Naive B cell (primary cell): ENCODE data around the gene CLIP4. TPM values are rescaled to one million over a fixed set of nuclear protein-coding genes. Genes with fewer than 3 reads are reported as not detected.
A peak's percentile ranks its signal among the peaks of the same experiment; 100 is the strongest.
"Not testable (repeated sequence)": the region's sequence is repeated elsewhere in the genome, so short reads cannot be mapped to it uniquely, and the experiment has no call there.

Source experiments
- ATAC-seq, 2 donors: fragments of 150-1000 bp; cut with Tn5 transposase; 2 replicates each; pipeline ENCODE4 v1.10.0; 2021; ENCODE audit warnings: low read depth in 2 of 2, mild to moderate bottlenecking in 2 of 2, moderate library complexity in 2 of 2
- DNase-seq: peaks from one replicate; pipeline ENCODE4 v3.0.0; 2022
- H3K27ac Mint-ChIP-seq, 6 donors: one replicate each; pipeline ENCODE4 v1.8.0; 2020 to 2022; ENCODE audit warnings: mild to moderate bottlenecking in 6 of 6, mixed read lengths in 6 of 6, moderate library complexity in 5 of 6, inconsistent platforms in 2 of 6
- H3K27me3 Mint-ChIP-seq, 3 donors: one replicate each; pipeline ENCODE4 v1.8.0; 2021 to 2022; ENCODE audit warnings: mixed read lengths in 3 of 3, mild to moderate bottlenecking in 1 of 3
- H3K36me3 Mint-ChIP-seq, 2 donors: one replicate each; pipeline ENCODE4 v1.8.0; 2020 to 2022; ENCODE audit warnings: mixed read lengths in 2 of 2, inconsistent platforms in 1 of 2, mild to moderate bottlenecking in 1 of 2
- H3K4me1 Mint-ChIP-seq, 3 donors: one replicate each; pipeline ENCODE4 v1.8.0; 2020 to 2022; ENCODE audit warnings: mixed read lengths in 3 of 3, inconsistent platforms in 1 of 3, mild to moderate bottlenecking in 1 of 3, moderate library complexity in 1 of 3
- H3K4me3 Mint-ChIP-seq, 8 donors: one replicate each; pipeline ENCODE4 v1.8.0; 2020 to 2022; ENCODE audit warnings: mild to moderate bottlenecking in 8 of 8, mixed read lengths in 8 of 8, moderate library complexity in 8 of 8, inconsistent platforms in 2 of 8
- H3K9me3 Mint-ChIP-seq, 7 donors: one replicate each; pipeline ENCODE4 v1.8.0; 2020 to 2022; ENCODE audit warnings: mixed read lengths in 7 of 7, mild to moderate bottlenecking in 5 of 7, inconsistent platforms in 2 of 7, moderate library complexity in 1 of 7
- polyA plus RNA-seq, 6 donors: library from polyadenylated mRNA; unstranded; fragments of 300-500 nt; fragmentation: Illumina TruSeq; gene quantifications; one replicate each; pipeline ENCODE4 v1.2.3, GENCODE V29; 2021; ENCODE audit warnings: low read depth in 6 of 6

CLIP4 gene
- polyA plus RNA-seq, 6 donors from 2014 or later = 1.7 to 3.3 (median 2.8) TPM

DNA sequence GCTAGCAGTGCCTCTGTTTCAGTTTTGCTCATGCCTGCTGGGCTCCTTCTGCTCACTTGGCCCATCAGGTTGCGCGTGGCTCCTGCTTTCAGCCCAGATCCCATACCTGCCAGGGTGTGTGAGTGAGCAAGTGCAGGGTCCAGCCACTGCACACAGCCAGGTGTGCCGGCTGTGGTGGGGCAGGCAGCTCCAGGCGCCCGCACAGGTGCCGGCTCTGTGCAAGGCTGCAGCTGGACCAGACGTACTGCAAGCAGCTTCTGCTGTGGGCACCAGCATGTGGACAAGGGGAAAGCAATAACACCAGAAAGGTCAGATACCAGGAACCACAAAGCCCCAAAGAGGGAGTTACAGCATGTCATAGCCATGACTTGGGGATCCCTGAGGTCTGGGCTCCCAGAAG lies 35.3 kb upstream of the CLIP4 start:
- Mint-ChIP-seq H3K9me3 (peaks cover 2 to 26% (median 8%) of the 10 kb centered on the region in 7 donors), H3K4me1 (no peaks in the 10 kb centered on the region), H3K27me3 (no peaks in the 10 kb centered on the region), H3K27ac (no peak overlapping the region), H3K4me3 (no peak overlapping the region), H3K36me3 (no peaks in the 10 kb centered on the region)
- ATAC-seq = no peak
- DNase-seq = no peak

DNA sequence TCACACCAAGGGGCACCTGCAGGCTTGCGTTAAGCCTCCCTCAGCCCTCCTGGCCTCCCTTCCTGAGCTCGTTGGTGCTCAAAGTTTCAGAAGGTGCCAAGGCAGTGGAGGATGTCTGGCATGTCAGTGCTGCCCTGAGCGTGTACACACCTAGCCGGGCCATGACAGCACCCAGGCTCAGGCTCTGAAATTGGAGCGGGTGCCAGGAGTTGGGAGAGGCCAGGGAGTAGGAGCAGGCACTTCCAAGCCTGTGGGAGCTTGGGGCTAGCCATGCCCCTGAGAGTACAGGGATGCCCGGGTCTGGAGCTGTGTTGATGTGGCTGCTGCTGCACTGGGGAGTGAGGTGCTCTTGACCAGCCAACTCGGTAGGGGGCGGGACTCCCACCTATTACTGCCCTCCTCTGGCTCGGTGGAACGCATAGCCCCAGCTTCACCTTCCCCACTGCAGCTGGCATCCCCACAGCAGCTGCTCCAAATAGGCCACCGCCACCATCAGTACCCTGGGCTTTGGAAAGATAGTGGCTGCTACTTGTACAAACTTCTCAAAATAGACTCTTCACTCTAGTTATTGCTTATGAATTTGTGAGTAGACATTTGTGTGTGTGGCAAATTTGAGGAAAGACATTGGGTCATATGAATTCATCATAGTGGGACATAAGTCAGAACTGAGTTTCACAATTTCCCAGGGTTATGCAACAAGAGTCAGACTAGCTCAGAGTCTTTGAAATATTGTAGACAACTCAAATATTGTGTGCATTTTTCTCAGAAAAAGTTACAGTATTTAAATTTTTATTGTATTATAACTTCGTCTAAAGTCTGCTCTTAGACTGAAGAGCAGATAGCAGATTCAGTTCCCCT lies 34.1 kb upstream of the CLIP4 start:
- no peak overlapping the region for H3K4me3 Mint-ChIP-seq
- no peak for ATAC-seq
- no peak for DNase-seq
- H3K27ac Mint-ChIP-seq = no peak overlapping the region
- no peaks in the 10 kb centered on the region for H3K36me3 Mint-ChIP-seq
- H3K4me1 Mint-ChIP-seq = no peaks in the 10 kb centered on the region
- H3K27me3 Mint-ChIP-seq = no peaks in the 10 kb centered on the region
- peaks cover 2 to 26% (median 8%) of the 10 kb centered on the region in 7 donors for H3K9me3 Mint-ChIP-seq

DNA sequence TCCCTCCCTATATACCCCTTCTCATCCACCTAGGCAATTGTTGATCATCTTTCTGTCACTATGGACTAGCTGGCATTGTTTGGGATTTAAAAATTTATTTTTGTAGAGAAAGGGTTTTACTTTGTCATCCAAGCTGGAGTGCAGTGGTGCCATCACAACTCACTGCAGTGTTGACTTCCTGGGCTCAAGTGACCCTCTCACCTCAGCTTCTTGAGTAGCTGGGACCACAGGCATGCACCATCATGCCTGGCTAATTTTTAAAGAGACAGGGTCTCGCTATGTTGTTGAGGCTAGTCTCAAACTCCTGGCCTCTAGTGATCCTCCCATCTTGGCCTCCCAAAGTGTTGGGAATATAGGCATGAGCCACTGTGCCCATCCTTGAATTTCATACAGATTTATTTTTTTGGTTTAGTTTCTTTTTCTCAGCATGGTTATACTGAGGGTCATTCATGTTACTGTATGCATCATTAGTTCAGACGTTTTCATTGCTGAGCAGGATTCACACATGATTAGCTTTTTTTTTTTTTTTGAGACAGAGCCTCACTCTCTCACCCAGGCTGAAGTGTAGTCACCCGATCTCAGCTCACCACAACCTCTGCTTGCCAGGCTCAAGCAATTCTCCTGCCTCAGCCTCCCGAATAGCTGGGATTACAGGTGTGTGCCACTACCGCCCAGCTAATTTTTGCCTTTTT lies 32.3 kb upstream of the CLIP4 start:
- Mint-ChIP-seq H3K9me3 (peaks cover 0 to 19% (median 8%) of the 10 kb centered on the region in 7 donors), H3K27ac (no peak overlapping the region), H3K27me3 (peaks cover 4 to 8% (median 5%) of the 10 kb centered on the region in 3 donors), H3K4me3 (no peak overlapping the region), H3K36me3 (no peaks in the 10 kb centered on the region), H3K4me1 (no peaks in the 10 kb centered on the region)
- DNase-seq (no peak), ATAC-seq (peak in 1 of 2 donors; percentile 32)

DNA sequence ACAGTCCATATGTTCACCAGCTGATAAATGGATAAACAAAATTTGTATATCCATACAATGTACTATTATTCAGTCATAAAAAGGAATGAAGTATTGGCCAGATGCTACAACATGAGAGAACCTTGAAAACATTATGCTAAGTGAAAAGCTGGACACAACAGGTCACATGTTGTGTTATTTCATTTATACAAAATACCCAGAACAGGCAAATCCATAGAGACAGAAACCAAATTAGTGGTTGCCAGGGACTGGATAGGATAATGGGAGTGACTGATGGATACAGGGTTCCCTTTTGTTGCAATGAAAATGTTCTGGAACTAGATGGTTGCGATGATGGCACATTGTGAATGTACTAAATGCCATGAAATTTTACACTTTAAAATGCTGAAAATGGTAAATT lies 30.7 kb upstream of the CLIP4 start:
- Mint-ChIP-seq H3K4me1 (no peaks in the 10 kb centered on the region), H3K36me3 (no peaks in the 10 kb centered on the region), H3K9me3 (peaks cover 0 to 12% (median 6%) of the 10 kb centered on the region in 7 donors), H3K4me3 (no peak overlapping the region), H3K27ac (no peak overlapping the region), H3K27me3 (peaks cover 8 to 17% (median 11%) of the 10 kb centered on the region in 3 donors)
- DNase-seq (no peak), ATAC-seq (no peak)

DNA sequence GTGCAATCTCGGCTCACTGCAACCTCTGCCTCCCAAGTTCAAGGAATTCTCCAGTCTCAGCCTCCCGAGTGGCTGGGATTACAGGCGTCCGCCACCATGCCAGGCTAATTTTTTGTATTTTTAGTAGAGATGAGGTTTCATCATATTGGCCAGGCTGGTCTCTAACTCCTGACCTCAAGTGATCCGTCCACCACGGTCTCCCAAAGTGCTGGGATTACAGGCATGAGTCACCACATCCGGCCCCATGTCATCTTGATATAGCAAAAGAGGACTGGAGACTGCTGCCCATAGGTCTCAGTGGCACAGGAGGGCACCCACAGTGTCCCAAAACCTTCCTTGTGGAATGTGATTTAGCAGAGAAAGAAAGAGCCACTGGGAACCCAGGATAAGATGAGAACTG lies 24.9 kb upstream of the CLIP4 start:
- H3K4me3 Mint-ChIP-seq, ATAC-seq: not testable (repeated sequence)

DNA sequence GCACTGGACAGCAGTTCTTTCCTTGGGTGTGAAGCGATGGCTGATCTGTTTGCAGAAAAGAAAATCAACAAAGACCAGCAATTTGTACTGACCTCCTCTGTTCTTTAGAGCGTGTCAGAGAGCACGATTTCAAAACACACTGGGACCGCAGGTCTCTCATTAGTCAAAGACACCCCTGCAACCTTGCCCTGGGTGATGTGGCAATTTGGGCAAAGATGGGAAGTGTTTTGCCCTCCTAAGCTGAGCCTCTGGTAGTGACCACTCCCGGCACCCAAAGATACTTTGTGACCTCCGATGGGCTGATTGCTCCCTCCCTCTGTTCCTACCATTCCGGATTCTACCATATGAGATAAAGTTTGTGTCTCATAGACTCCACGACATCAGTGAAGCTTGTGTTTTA lies 18.2 kb upstream of the CLIP4 start:
- no peak overlapping the region for H3K4me3 Mint-ChIP-seq
- H3K27ac Mint-ChIP-seq = no peak overlapping the region
- peaks cover 0 to 3% (median 0%) of the 10 kb centered on the region in 7 donors for H3K9me3 Mint-ChIP-seq
- no peaks in the 10 kb centered on the region for H3K36me3 Mint-ChIP-seq
- H3K4me1 Mint-ChIP-seq = no peaks in the 10 kb centered on the region
- peaks cover 4 to 8% (median 6%) of the 10 kb centered on the region in 3 donors for H3K27me3 Mint-ChIP-seq
- no peak for ATAC-seq
- no peak for DNase-seq

More for the DNA sequence above, 24.9 kb upstream of the CLIP4 start:
- H3K36me3 Mint-ChIP-seq, DNase-seq, H3K4me1 Mint-ChIP-seq, H3K9me3 Mint-ChIP-seq, H3K27ac Mint-ChIP-seq: not testable (repeated sequence)
- H3K27me3 Mint-ChIP-seq = peaks cover 15 to 17% (median 17%) of the 10 kb centered on the region in 3 donors

DNA sequence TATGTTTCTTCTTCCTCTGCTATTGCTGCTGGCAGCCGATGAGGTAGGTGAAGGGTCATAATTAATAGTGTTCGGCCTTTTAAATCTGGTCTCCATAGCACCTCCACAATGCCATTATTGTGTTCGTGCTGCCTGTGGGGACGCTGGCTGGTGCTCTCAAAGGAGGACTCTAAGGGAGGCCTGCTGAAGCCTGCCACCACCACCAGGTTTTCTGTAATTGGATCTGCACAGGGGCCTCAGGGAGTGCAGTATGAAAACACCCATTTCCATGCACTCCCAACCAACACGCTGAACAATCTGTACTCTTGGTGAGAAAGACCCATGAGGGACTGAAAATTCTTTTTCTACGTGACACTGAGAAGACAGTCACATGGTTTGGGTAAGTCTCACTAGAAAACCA lies 17.6 kb upstream of the CLIP4 start:
- H3K4me1 Mint-ChIP-seq = no peaks in the 10 kb centered on the region
- no peak overlapping the region for H3K27ac Mint-ChIP-seq
- DNase-seq (no peak), ATAC-seq (no peak)
- no peaks in the 10 kb centered on the region for H3K36me3 Mint-ChIP-seq
- no peak overlapping the region for H3K4me3 Mint-ChIP-seq
- H3K27me3 Mint-ChIP-seq = peaks cover 4 to 8% (median 6%) of the 10 kb centered on the region in 3 donors
- peaks cover 0 to 3% (median 0%) of the 10 kb centered on the region in 7 donors for H3K9me3 Mint-ChIP-seq

DNA sequence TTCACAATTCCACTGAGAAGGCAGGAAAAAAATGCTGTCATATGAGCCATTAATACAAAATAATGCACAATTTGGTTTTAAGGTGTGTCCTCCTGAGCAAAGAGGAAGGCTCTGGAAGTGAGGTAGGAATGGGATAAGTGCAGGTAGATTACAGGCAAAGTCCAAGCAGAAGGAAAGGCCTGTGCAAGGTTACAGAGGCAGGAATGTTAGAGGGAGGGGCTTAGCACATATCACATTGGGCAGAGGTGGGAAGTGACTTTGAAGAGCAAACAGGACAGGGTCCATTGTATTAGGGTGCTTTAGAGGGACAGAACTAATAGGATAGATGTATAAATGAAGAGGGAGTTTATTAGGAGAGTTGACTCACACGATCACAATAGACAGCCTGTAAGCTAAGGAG lies 14.7 kb upstream of the CLIP4 start:
- peaks cover 0 to under 1% (median 0%) of the 10 kb centered on the region in 7 donors for H3K9me3 Mint-ChIP-seq
- H3K27ac Mint-ChIP-seq = no peak overlapping the region
- ATAC-seq (no peak), DNase-seq (no peak)
- no peak overlapping the region for H3K4me3 Mint-ChIP-seq
- H3K27me3 Mint-ChIP-seq = peaks cover 4 to 8% (median 6%) of the 10 kb centered on the region in 3 donors
- no peaks in the 10 kb centered on the region for H3K36me3 Mint-ChIP-seq
- no peaks in the 10 kb centered on the region for H3K4me1 Mint-ChIP-seq

DNA sequence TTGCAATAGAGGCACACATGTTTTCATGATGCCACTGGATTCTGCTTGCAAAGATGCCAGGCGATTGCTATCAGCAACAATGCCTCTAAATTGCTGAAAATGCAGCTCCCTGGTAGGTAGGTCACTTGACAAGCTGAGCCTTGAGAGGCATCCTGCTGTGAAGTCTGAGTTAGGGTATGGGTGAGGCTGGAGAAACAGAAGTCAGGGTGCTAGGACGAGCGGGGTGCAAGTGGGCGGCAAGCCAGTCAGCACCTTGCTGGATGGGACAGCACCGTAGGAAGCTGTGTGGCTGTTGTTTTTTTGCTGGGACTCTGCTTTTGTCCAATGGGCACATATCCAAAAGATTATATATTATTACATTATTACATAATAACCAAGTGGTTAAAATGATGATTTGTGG lies 10.5 kb upstream of the CLIP4 start:
- Mint-ChIP-seq H3K36me3 (no peaks in the 10 kb centered on the region), H3K27me3 (peaks cover 4 to 11% (median 8%) of the 10 kb centered on the region in 3 donors), H3K4me1 (no peaks in the 10 kb centered on the region), H3K27ac (no peak overlapping the region), H3K4me3 (no peak overlapping the region), H3K9me3 (no peaks in the 10 kb centered on the region)
- ATAC-seq (no peak), DNase-seq (no peak)

DNA sequence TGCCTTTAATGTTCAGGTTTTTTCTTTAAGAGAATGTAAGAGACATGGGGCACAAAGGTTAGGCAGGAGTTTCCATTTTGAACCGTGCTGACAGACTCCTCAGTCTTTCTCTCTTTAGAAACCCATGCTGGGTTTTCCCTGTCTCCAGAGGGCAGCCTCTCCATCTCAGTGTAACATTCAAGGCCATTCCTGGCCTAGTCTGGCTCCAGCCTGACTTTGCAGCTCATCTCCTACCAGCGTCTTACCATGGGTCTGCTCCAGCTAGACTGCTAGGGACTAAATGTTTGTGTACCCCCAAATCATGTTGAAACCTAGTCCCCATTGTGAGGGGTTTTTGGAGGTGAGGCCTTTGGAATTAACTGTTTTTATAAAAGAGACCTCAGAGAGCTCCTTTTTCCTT lies 9.8 kb upstream of the CLIP4 start:
- DNase-seq (no peak), ATAC-seq (no peak)
- Mint-ChIP-seq H3K4me3 (no peak overlapping the region), H3K4me1 (no peaks in the 10 kb centered on the region), H3K27ac (no peak overlapping the region), H3K27me3 (peaks cover 6 to 14% (median 11%) of the 10 kb centered on the region in 3 donors), H3K36me3 (no peaks in the 10 kb centered on the region), H3K9me3 (no peaks in the 10 kb centered on the region)

DNA sequence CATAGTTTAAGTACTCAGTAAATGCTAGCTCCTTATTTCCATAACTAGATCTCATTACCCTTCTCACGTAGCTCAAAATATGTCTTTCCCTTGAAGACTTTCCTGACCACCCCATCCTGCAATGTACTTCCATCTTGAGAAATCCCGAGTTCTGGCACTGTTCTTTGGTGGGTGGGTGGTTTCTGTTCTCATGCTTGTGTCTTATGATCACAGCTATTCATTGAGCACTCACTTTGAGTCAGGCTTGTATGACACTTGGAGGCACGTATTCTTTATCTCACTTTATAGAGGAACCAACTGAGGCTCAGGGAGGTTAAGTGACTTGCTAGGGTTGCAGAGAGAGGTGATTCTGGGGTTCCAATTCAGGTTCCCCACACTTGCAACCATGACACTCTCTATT lies 9.0 kb upstream of the CLIP4 start:
- ATAC-seq = no peak
- Mint-ChIP-seq H3K4me1 (no peaks in the 10 kb centered on the region), H3K27me3 (peaks cover 4 to 11% (median 8%) of the 10 kb centered on the region in 3 donors), H3K27ac (no peak overlapping the region), H3K4me3 (no peak overlapping the region), H3K36me3 (no peaks in the 10 kb centered on the region), H3K9me3 (no peaks in the 10 kb centered on the region)
- DNase-seq = no peak

DNA sequence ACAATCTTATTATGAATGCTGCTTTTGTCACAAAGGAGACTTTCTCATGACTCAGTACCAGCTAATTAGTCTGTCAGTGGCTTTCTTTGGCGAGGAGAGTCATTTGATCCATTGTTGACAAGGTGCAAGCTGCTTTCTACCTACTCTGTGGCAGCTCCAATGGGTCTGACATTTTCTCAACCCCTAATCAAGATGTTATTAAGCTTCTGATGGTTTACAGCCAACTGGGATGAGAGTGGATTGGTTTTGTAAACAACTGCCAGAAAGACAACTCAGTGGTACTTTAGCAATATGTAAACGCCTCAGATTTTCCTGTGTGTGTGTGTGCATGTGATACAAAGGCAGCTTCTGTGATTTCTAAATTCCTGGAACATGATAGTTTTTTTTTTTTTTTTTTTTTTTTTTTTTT lies 8.2 kb upstream of the CLIP4 start:
- DNase-seq = no peak
- H3K27ac Mint-ChIP-seq = no peak overlapping the region
- no peaks in the 10 kb centered on the region for H3K36me3 Mint-ChIP-seq
- no peaks in the 10 kb centered on the region for H3K9me3 Mint-ChIP-seq
- ATAC-seq = no peak
- peaks cover 4 to 11% (median 8%) of the 10 kb centered on the region in 3 donors for H3K27me3 Mint-ChIP-seq
- H3K4me3 Mint-ChIP-seq = no peak overlapping the region
- H3K4me1 Mint-ChIP-seq = no peaks in the 10 kb centered on the region

DNA sequence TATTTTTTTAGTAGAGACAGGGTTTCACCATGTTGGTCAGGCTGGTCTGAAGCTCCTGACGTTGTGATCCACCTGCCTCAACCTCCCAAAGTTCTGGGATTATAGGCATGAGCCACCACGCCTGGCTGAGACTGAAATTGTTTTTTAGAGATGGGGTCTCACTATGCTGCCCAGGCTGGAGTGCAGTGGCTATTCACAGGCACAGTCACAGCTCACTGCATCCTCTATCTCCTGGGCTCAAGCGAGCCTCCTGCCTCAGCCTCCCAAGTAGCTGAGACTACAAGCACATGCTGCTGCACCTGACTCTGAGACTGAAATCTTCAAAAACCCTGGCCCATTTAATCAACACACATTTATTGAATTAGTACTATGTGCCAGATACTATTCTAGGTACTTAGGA lies 7.7 kb upstream of the CLIP4 start:
- H3K27ac Mint-ChIP-seq, H3K36me3 Mint-ChIP-seq, H3K4me1 Mint-ChIP-seq, ATAC-seq, DNase-seq, H3K9me3 Mint-ChIP-seq, H3K4me3 Mint-ChIP-seq: not testable (repeated sequence)
- peaks cover 4 to 11% (median 8%) of the 10 kb centered on the region in 3 donors for H3K27me3 Mint-ChIP-seq

DNA sequence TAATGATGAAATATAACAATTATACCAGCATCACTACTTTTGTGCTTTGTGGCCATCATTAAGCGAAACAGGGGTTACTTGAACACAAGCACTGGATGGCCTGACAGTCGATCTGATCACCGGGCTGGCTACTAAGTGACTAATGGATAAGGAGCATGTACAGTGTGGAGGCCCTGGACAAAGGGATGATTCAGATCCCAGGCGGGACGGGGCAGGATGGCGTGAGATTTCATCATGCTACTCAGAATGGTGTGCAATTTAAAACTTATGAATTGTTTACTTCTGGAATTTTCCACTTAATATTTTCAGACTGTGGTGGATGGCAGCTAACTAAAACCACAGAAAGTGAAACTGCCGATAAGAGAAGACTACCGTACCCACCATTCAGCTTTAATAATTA lies 7.0 kb upstream of the CLIP4 start:
- Mint-ChIP-seq H3K36me3 (no peaks in the 10 kb centered on the region), H3K9me3 (no peaks in the 10 kb centered on the region), H3K4me3 (peak overlapping the region in 1 of 8 donors; percentile 58), H3K27me3 (peaks cover 4 to 14% (median 11%) of the 10 kb centered on the region in 3 donors), H3K4me1 (no peaks in the 10 kb centered on the region), H3K27ac (no peak overlapping the region)
- DNase-seq = no peak
- no peak for ATAC-seq
